GM18505 (cell line): ENCODE data around the gene IL19.

Source experiments
- ATAC-seq: cut with Tn5 transposase; IDR thresholded peaks from one replicate; pipeline ENCODE4 v1.9.1; 2021; ENCODE audit not compliant: unreplicated experiment
- POLR2A ChIP-seq: IDR thresholded peaks from 4 replicates; pipeline ENCODE4 v1.6.1; 2011; ENCODE audit warnings: borderline replicate concordance; ENCODE audit not compliant: insufficient read depth, insufficient read length; ENCODE audit errors: extremely low read depth

The IL19 gene

DNA sequence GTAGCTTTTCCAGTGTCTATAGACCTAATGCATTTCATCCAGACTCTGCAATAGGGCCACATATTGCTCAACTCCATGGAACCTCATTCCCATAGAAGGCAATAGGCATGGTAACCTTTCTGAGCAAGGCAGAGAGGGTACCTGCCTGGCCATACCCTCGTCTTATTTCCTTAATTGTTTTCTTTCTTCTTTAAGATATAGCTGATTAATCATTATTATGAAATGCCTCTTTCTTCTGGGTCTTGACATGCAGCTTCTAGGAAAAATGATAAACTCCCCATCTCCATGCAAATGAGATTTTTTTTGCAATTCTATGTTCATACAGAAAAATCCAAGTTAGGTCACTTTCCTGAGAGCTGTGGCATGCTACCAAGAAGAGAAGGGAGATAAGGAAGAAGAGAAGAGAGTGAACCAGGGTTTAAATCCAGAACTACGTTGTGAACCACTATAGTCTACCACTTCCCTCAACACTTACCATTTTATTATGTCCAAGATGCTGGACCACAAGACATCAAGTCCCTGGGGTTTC, 61.8 kb downstream of the IL19 start:
- TF ChIP-seq POLR2A, result no peak
- ATAC-seq, result no peak

DNA sequence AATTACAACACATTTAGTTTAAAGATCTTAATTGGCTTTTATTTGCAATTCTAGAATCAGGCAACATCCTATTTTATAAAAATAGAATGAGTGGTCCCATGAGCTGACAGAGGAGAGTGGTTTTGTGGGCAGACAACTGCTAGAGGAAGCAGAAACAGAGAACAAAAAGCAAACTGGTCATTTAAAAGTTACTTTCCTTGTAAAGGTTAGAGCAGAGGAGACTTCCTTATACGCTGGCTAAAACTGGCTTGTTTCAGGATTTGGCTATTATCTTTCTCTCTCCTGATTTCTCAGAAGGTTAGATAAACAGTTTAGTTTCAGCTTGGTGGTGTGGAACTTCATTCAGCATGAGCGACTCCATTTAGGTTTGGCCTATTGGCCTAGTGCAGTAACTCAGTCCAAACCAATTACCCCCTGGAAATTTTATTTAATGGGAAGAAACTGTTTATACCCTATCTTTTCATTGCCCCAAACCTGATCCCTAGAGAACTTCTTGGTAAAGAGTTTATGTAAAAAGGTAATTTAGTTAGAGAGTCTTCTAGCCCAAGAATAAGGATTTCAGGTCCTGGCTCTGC, 62.6 kb downstream of the IL19 start:
- ATAC-seq, result no peak
- TF ChIP-seq POLR2A, result no peak

- no peak for TF ChIP-seq POLR2A
- no peak for ATAC-seq
Measured at GRCh38 chr1:206833801-206834200, 63.2 kb downstream of the IL19 start.

DNA sequence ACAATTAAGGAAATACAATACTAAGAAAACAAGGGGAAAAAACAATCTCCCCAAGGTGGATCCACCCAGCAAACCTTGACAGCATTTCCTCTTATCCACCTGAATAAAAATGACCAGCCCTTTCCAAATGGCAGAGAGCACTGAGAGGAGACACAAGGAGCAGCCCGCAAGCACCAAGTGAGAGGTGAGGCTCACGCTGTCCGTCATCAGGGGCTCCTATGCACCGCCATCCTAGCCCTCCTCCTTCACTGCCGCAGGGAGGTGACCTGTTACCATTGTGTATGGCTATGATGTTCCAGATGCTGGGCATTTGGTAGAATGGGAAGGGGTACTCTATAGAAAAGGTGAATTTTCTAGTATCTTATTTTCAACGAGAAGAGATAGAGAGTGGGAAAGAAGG, 63.6 kb downstream of the IL19 start:
- no peak for ATAC-seq

GRCh38 chr1:206834711-206835110, 64.1 kb downstream of the IL19 start:
- no peak for ATAC-seq
- TF ChIP-seq POLR2A, result no peak

More for the DNA sequence above, 63.6 kb downstream of the IL19 start:
- no peak for TF ChIP-seq POLR2A

GRCh38 chr1:206835186-206835585, 64.6 kb downstream of the IL19 start:
- ATAC-seq, result no peak
- TF ChIP-seq POLR2A, result no peak

DNA sequence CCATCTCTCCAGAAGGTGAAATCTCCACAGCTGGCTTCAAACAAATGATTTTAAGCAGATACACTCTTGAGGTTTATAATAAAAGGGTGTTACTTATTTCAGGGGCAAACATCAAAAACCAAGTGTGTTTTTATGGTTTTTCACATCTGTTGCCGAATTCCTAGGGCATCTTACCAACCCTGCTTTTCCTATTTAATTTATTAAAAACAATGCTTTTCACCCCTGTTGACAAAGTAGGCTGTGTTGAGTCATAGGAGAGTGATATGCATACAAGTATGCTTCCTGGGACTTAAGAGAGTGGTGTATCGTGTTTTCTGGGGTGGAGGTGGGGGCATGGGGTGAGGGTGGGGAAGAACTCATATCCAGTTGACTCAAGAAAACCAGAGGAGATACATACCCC, 65.5 kb downstream of the IL19 start:
- no peak for ATAC-seq
- TF ChIP-seq POLR2A, result no peak

- ATAC-seq, result no peak
- TF ChIP-seq POLR2A, result no peak
Measured at GRCh38 chr1:206839006-206839560, 68.5 kb downstream of the IL19 start.

DNA sequence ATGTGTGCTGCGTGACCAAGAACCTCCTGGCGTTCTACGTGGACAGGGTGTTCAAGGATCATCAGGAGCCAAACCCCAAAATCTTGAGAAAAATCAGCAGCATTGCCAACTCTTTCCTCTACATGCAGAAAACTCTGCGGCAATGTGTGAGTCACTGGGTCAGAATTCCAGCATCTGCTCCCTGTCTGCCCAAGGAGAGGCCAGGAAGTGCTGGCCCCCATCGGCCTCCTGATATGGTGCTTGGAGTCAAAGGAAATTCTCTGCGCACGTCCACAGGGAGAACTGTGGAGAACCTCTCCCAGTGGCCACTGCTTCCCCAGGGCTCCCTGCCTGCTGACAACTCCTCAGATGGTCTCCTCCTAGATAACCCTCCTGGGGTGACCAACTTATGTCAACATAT, 69.3 kb downstream of the IL19 start:
- ATAC-seq, result no peak
- TF ChIP-seq POLR2A, result no peak

DNA sequence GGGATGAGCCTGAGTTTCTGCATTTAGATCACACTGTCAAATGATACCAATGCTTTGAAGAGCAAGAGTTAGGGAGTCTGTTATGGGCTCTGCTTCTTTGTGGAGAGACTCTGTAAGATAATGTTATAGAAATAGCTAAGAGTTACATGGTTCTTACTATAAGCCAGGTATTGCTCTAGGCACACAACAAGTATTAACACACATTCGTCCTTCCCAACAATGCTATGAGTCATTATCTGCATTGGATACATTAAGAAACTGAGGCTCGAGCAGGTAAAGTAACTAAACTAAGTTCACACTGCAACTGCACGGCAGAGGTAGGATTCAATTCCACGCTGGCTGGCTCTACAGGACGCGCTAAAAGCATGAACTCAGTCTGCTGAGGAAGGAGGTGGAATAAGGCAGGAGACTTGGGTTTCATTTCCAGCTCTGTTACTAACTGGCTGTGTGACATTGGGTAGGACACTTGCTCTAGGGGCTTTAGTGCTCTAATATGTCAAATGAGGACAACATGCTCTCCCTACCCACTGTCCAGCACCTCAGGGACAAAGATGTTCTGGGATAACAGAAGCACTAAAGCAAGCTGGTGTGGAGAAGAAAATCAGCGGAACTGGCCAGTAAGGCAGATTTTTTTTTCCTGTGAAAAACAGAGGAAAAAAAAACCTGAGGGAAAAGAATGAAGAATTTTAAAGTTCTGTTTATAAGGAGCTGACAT, 71.2 kb downstream of the IL19 start:
- no peak for TF ChIP-seq POLR2A
- ATAC-seq, result no peak

- no peak for ATAC-seq
- no peak for TF ChIP-seq POLR2A
Measured at GRCh38 chr1:206842854-206843253, 72.3 kb downstream of the IL19 start.

- ATAC-seq, result no peak
- TF ChIP-seq POLR2A, result no peak
Measured at GRCh38 chr1:206843626-206844025, 73.1 kb downstream of the IL19 start.

- ATAC-seq, result no peak
- no peak for TF ChIP-seq POLR2A
Measured at GRCh38 chr1:206846487-206846886, 75.9 kb downstream of the IL19 start.

GRCh38 chr1:206847337-206847834, 76.8 kb downstream of the IL19 start:
- TF ChIP-seq POLR2A, result no peak
- no peak for ATAC-seq
